NK-92 (cell line): ENCODE data around the gene FOXK2.
"Not testable (repeated sequence)": the region's sequence is repeated elsewhere in the genome, so short reads cannot be mapped to it uniquely, and the experiment has no call there.

Experiments
- DNase-seq: peaks from one replicate; lab custom pipeline; 2025; ENCODE audit not compliant: unreplicated experiment; lab: John Stamatoyannopoulos, UW

FOXK2 gene

GRCh38 chr17:82528484-82529265, 9.1 kb downstream of the FOXK2 start:
- no peak for DNase-seq

- no peak for DNase-seq
Measured at GRCh38 chr17:82529914-82530300, 10.4 kb downstream of the FOXK2 start.

GRCh38 chr17:82531431-82531881, 11.9 kb downstream of the FOXK2 start:
- no peak for DNase-seq

GRCh38 chr17:82534401-82534812, 14.9 kb downstream of the FOXK2 start:
- no peak for DNase-seq

GRCh38 chr17:82536512-82537201, 17.1 kb downstream of the FOXK2 start:
- DNase-seq = no peak

GRCh38 chr17:82537228-82537627, 17.7 kb downstream of the FOXK2 start:
- not testable (repeated sequence) for DNase-seq

GRCh38 chr17:82539076-82539475, 19.5 kb downstream of the FOXK2 start:
- not testable (repeated sequence) for DNase-seq

- no peak for DNase-seq
Measured at GRCh38 chr17:82542439-82542838, 22.9 kb downstream of the FOXK2 start.

GRCh38 chr17:82544431-82545070, 25.0 kb downstream of the FOXK2 start:
- no peak for DNase-seq

- DNase-seq = no peak
Measured at GRCh38 chr17:82545071-82545462, 25.5 kb downstream of the FOXK2 start.

- DNase-seq = no peak
Measured at GRCh38 chr17:82547981-82548380, 28.4 kb downstream of the FOXK2 start.

- no peak for DNase-seq
Measured at GRCh38 chr17:82548681-82549303, 29.3 kb downstream of the FOXK2 start.

GRCh38 chr17:82551779-82552457, 32.4 kb downstream of the FOXK2 start:
- DNase-seq = no peak

- DNase-seq = no peak
Measured at GRCh38 chr17:82552580-82552979, 33.0 kb downstream of the FOXK2 start.

- no peak for DNase-seq
Measured at GRCh38 chr17:82553210-82553930, 33.8 kb downstream of the FOXK2 start.

GRCh38 chr17:82557510-82557909, 38.0 kb downstream of the FOXK2 start:
- not testable (repeated sequence) for DNase-seq

- DNase-seq = no peak
Measured at GRCh38 chr17:82559566-82560251, 40.2 kb downstream of the FOXK2 start.

- no peak for DNase-seq
Measured at GRCh38 chr17:82560252-82560642, 40.7 kb downstream of the FOXK2 start.

GRCh38 chr17:82560802-82561428, 41.4 kb downstream of the FOXK2 start:
- no peak for DNase-seq
